ENCODE results near the gene VWA5B1.

VWA5B1 gene

DNA sequence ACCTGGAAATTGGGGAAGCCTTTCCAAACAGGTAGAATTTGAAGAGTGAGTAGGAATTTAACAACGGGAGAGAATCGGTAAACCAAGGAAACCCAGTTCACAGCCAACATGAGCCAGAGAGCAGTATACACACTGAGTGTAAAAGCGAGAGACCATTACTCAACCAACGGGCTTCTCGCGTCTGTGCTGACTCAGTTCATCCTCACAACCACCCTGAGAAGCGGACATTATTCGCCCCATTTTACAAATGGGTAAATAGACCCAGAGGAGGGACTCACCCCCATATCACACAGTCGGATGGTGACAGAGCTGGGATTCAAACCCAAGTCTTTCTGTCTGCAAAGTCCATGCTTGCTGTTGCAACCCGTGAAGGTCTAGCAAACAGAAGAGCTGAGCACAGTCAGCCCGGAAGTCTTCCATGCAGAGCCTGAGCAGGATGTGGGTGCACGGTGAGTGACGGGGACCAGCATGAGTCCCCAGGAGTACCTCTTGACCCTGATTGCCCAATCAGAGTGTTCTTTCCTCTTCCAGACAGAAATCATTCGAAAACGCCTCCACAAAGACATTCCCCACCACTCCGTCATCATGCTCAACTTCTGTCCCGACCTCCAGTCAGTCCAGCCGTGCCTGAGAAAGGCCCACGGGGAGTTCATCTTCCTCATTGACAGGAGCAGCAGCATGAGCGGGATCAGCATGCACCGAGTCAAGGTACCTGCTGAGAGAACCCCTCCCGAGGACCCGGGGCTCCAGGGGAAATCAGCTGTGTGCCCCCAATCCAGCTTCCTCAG lies 32.3 kb downstream of the VWA5B1 start:
- Histone ChIP-seq H3K4me1 (ENCODE audit: control insufficient read depth, insufficient read depth, low read length) (peaks cover 6% of the 10 kb centered on the region), H3K9me3 (ENCODE audit: control insufficient read depth in 2 of 2, low read length in 2 of 2) (no peaks in the 10 kb centered on the region), H3K4me3 (ENCODE audit: low read length in 2 of 2) (no peak overlapping the region), H3K36me3 (ENCODE audit: control insufficient read depth in 2 of 2, insufficient read depth in 2 of 2, low read length in 2 of 2) (no peaks in the 10 kb centered on the region), H3K27ac (ENCODE audit: low read length) (no peak overlapping the region), H3K27me3 (ENCODE audit: control insufficient read depth in 1 of 2, insufficient read depth in 2 of 2, low read length in 2 of 2) (peaks cover 8 to 26% of the 10 kb centered on the region in 2 donors), H3K9ac (ENCODE audit: low read length in 2 of 2) (no peak overlapping the region)

DNA sequence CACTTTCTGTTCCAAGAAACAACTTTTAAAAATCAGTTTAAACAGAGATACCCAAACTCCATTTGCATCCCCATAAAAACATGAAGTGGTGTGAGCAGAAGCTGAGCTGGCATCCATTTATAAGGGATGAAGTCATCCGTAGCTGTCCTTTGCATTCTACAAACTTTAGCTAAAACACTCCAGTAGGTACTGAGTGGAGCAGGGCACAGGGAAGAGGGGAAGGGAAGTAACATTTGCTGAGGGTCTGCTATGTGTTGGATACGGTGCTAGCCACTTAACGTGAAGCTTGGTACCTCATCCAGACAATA lies 32.9 kb downstream of the VWA5B1 start:
- Histone ChIP-seq H3K9me3 (ENCODE audit: control insufficient read depth in 2 of 2, low read length in 2 of 2) (no peaks in the 10 kb centered on the region), H3K36me3 (ENCODE audit: control insufficient read depth in 2 of 2, insufficient read depth in 2 of 2, low read length in 2 of 2) (no peaks in the 10 kb centered on the region), H3K27me3 (ENCODE audit: control insufficient read depth in 1 of 2, insufficient read depth in 2 of 2, low read length in 2 of 2) (peaks cover 8 to 26% of the 10 kb centered on the region in 2 donors), H3K4me1 (ENCODE audit: control insufficient read depth, insufficient read depth, low read length) (peaks cover 6% of the 10 kb centered on the region), H3K27ac (ENCODE audit: low read length) (no peak overlapping the region), H3K9ac (ENCODE audit: low read length in 2 of 2) (no peak overlapping the region), H3K4me3 (ENCODE audit: low read length in 2 of 2) (no peak overlapping the region)

DNA sequence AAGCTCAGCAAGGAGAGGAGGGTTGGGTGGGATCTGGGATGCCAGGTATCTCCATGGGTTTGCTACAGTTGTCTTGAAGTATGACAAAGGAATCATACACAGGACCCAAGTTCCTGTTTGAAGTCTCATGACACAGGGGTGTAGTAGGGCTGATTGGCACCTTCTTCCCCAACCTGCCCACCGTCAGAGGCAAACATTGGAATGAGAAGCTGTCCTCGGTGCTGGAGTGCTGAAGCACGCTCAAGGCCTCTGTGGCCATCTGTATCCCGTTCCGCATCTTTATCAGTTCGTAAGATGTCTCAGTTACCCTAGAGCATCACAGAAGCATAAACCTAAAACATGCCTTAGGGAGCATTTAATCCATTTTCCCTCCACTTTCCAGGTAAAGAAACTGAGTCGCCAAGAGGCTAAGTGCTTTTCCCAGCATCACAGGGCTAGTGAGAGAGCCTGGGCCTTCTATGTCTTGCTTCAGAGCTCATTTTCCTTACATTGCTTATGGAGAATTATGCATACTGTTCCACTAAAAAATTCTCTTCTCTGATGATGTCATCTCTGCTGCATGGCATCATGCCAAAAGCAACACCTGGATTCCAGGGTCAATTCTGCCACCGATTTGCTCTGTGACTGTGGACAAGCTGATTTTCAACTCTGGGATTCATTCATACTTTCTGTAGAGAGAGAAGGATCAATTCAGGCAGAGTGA lies 34.2 kb downstream of the VWA5B1 start:
- Histone ChIP-seq H3K9ac (ENCODE audit: low read length in 2 of 2) (no peak overlapping the region), H3K27me3 (ENCODE audit: control insufficient read depth in 1 of 2, insufficient read depth in 2 of 2, low read length in 2 of 2) (peaks cover 5 to 20% of the 10 kb centered on the region in 2 donors), H3K36me3 (ENCODE audit: control insufficient read depth in 2 of 2, insufficient read depth in 2 of 2, low read length in 2 of 2) (no peaks in the 10 kb centered on the region), H3K4me1 (ENCODE audit: control insufficient read depth, insufficient read depth, low read length) (peaks cover 6% of the 10 kb centered on the region), H3K27ac (ENCODE audit: low read length) (no peak overlapping the region), H3K4me3 (ENCODE audit: low read length in 2 of 2) (no peak overlapping the region), H3K9me3 (ENCODE audit: control insufficient read depth in 2 of 2, low read length in 2 of 2) (no peaks in the 10 kb centered on the region)

DNA sequence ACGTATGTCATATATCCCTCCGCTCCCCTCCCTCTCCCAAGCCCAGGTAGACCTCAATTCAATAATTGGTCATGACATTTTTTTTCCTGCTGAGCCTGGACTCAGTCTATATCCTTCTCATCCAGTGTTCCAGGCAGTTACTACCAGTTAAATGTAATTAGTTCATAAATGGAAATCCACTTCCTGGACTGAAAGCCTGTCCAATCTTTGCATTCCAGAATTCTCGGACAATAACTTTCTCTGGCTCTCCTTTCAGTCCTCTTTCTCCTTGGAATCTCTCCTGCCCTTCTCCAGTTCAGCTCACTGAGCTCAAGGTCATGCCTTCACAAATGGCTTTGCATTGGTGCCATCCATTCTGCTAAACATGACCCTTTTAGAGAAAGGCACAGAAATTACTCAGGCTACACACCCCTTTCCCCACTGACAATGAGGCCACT lies 34.8 kb downstream of the VWA5B1 start:
- H3K4me3 ChIP-seq (ENCODE audit: low read length in 2 of 2): no peak overlapping the region
- no peak overlapping the region for H3K27ac ChIP-seq (ENCODE audit: low read length)
- H3K27me3 ChIP-seq (ENCODE audit: control insufficient read depth in 1 of 2, insufficient read depth in 2 of 2, low read length in 2 of 2): peaks cover 3 to 17% of the 10 kb centered on the region in 2 donors
- peaks cover 6% of the 10 kb centered on the region for H3K4me1 ChIP-seq (ENCODE audit: control insufficient read depth, insufficient read depth, low read length)
- H3K9me3 ChIP-seq (ENCODE audit: control insufficient read depth in 2 of 2, low read length in 2 of 2): no peaks in the 10 kb centered on the region
- no peaks in the 10 kb centered on the region for H3K36me3 ChIP-seq (ENCODE audit: control insufficient read depth in 2 of 2, insufficient read depth in 2 of 2, low read length in 2 of 2)
- H3K9ac ChIP-seq (ENCODE audit: low read length in 2 of 2): no peak overlapping the region

DNA sequence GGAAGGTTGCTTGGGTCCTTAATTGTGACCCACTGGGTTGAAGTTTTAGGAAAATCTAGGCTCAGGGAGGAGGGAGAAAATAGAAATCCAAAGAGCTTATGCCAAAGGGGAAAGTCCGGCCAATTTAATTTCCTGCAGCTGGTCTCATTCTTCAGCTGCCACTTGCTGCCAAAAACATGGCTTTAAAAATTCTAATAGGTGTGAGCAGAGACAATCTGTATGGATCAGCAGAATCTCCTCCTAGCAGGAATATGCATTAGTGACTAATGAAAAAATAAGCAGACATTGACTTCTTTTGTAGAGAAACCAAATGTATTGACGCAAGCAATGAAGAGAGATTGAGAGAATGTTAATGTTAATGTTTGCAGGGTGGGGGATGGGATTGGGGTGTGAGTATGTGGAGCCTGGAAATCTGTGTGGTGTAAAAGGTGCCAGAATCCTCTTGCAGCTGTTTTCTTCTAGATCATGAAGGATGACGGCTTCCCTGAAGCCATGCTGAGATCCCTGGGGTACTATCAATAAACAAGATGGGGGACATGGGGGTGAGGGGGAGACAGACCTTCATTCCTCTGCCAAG lies 35.3 kb downstream of the VWA5B1 start:
- Histone ChIP-seq H3K36me3 (ENCODE audit: control insufficient read depth in 2 of 2, insufficient read depth in 2 of 2, low read length in 2 of 2) (no peaks in the 10 kb centered on the region), H3K9me3 (ENCODE audit: control insufficient read depth in 2 of 2, low read length in 2 of 2) (no peaks in the 10 kb centered on the region), H3K27me3 (ENCODE audit: control insufficient read depth in 1 of 2, insufficient read depth in 2 of 2, low read length in 2 of 2) (peaks cover 3 to 22% of the 10 kb centered on the region in 2 donors), H3K4me3 (ENCODE audit: low read length in 2 of 2) (no peak overlapping the region), H3K9ac (ENCODE audit: low read length in 2 of 2) (no peak overlapping the region), H3K27ac (ENCODE audit: low read length) (no peak overlapping the region), H3K4me1 (ENCODE audit: control insufficient read depth, insufficient read depth, low read length) (peaks cover 6% of the 10 kb centered on the region)

GRCh38 chr1:20327467-20327866 lies 36.8 kb downstream of the VWA5B1 start:
- Histone ChIP-seq H3K27ac (ENCODE audit: low read length) (no peak overlapping the region), H3K9me3 (ENCODE audit: control insufficient read depth in 2 of 2, low read length in 2 of 2) (no peaks in the 10 kb centered on the region), H3K4me1 (ENCODE audit: control insufficient read depth, insufficient read depth, low read length) (peaks cover 3% of the 10 kb centered on the region)

DNA sequence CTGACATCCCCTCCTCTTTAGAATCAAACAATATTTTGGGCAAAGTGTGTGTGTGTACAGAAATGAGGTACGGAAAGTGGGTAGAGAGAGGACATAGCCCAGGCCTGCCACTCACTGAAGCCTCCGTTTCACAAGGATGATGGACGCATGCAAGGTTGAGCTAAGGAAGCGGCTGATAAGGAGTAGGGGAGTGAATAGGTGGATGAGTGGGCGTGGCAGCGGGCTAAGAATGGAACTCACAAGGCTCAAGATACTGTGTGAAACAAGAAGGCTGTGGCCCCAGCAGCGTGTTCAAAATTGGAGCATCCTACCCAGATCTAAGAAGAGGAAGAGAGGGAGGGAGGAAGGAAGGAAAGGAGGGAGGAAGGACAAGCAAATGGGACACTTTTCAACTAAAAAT lies 37.5 kb downstream of the VWA5B1 start:
- H3K9me3 ChIP-seq (ENCODE audit: control insufficient read depth in 2 of 2, low read length in 2 of 2): no peaks in the 10 kb centered on the region
- H3K4me1 ChIP-seq (ENCODE audit: control insufficient read depth, insufficient read depth, low read length): peaks cover 3% of the 10 kb centered on the region
- H3K36me3 ChIP-seq (ENCODE audit: control insufficient read depth in 2 of 2, insufficient read depth in 2 of 2, low read length in 2 of 2): no peaks in the 10 kb centered on the region
- peaks cover 6 to 19% of the 10 kb centered on the region in 2 donors for H3K27me3 ChIP-seq (ENCODE audit: control insufficient read depth in 1 of 2, insufficient read depth in 2 of 2, low read length in 2 of 2)
- no peak overlapping the region for H3K4me3 ChIP-seq (ENCODE audit: low read length in 2 of 2)
- no peak overlapping the region for H3K9ac ChIP-seq (ENCODE audit: low read length in 2 of 2)
- no peak overlapping the region for H3K27ac ChIP-seq (ENCODE audit: low read length)

More at GRCh38 chr1:20327467-20327866, 36.8 kb downstream of the VWA5B1 start:
- peaks cover 6 to 19% of the 10 kb centered on the region in 2 donors for H3K27me3 ChIP-seq (ENCODE audit: control insufficient read depth in 1 of 2, insufficient read depth in 2 of 2, low read length in 2 of 2)
- H3K9ac ChIP-seq (ENCODE audit: low read length in 2 of 2): no peak overlapping the region
- H3K36me3 ChIP-seq (ENCODE audit: control insufficient read depth in 2 of 2, insufficient read depth in 2 of 2, low read length in 2 of 2): no peaks in the 10 kb centered on the region
- H3K4me3 ChIP-seq (ENCODE audit: low read length in 2 of 2): no peak overlapping the region

GRCh38 chr1:20329793-20330542 lies 39.3 kb downstream of the VWA5B1 start:
- H3K4me3 ChIP-seq (ENCODE audit: low read length in 2 of 2): no peak overlapping the region
- H3K27me3 ChIP-seq (ENCODE audit: control insufficient read depth in 1 of 2, insufficient read depth in 2 of 2, low read length in 2 of 2): peaks cover 6 to 15% of the 10 kb centered on the region in 2 donors
- no peaks in the 10 kb centered on the region for H3K36me3 ChIP-seq (ENCODE audit: control insufficient read depth in 2 of 2, insufficient read depth in 2 of 2, low read length in 2 of 2)
- no peak overlapping the region for H3K9ac ChIP-seq (ENCODE audit: low read length in 2 of 2)
- H3K27ac ChIP-seq (ENCODE audit: low read length): no peak overlapping the region
- no peaks in the 10 kb centered on the region for H3K9me3 ChIP-seq (ENCODE audit: control insufficient read depth in 2 of 2, low read length in 2 of 2)
- peaks cover 1% of the 10 kb centered on the region for H3K4me1 ChIP-seq (ENCODE audit: control insufficient read depth, insufficient read depth, low read length)

DNA sequence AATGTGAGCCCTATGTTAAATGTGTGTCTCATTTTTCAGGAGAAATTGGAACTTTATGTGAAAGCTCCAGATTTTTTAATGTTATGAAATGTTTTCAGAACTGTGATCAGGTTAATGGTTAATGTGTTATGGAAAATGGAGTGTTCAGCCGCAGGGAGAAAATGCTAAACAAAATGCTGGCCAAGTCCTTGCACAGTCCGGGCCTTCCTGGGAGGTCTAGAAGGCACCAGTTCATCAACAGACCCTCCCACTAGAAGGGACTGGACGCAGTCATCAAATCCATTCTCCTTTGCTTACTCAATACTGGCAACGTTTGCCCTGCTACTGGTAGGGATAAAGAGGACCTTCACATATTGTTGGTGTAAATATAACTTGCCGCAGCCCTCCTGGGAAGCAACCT lies 43.4 kb downstream of the VWA5B1 start:
- H3K27me3 ChIP-seq (ENCODE audit: control insufficient read depth in 1 of 2, insufficient read depth in 2 of 2, low read length in 2 of 2): peaks cover 10 to 16% of the 10 kb centered on the region in 2 donors
- no peaks in the 10 kb centered on the region for H3K9me3 ChIP-seq (ENCODE audit: control insufficient read depth in 2 of 2, low read length in 2 of 2)
- no peak overlapping the region for H3K27ac ChIP-seq (ENCODE audit: low read length)
- H3K36me3 ChIP-seq (ENCODE audit: control insufficient read depth in 2 of 2, insufficient read depth in 2 of 2, low read length in 2 of 2): no peaks in the 10 kb centered on the region
- H3K4me1 ChIP-seq (ENCODE audit: control insufficient read depth, insufficient read depth, low read length): no peaks in the 10 kb centered on the region
- H3K4me3 ChIP-seq (ENCODE audit: low read length in 2 of 2): no peak overlapping the region
- H3K9ac ChIP-seq (ENCODE audit: low read length in 2 of 2): no peak overlapping the region

DNA sequence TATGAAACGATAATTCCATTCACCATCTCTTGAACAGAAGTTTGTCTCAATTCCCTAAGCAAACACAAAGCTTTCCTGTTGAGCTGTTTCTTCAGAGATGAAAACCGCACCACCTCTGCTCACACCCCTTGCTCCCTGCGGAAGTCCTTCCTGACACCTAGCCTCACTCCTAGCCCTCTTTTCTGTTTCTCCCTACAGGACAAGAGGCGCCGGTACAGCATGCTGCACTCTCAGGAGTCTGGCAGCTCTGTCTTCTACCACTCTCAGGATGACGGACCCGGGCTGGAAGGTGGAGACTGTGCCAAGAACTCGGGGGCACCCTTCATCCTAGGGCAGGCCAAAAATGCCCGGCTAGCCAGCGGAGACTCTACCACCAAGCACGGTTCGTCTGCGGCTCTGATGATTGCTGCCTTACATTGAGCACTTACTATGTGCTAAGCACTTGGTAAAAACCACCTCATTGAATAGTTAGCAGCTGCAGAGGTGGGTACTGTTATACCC lies 45.5 kb downstream of the VWA5B1 start:
- Histone ChIP-seq H3K9ac (ENCODE audit: low read length in 2 of 2) (no peak overlapping the region), H3K27ac (ENCODE audit: low read length) (no peak overlapping the region), H3K36me3 (ENCODE audit: control insufficient read depth in 2 of 2, insufficient read depth in 2 of 2, low read length in 2 of 2) (no peaks in the 10 kb centered on the region), H3K4me1 (ENCODE audit: control insufficient read depth, insufficient read depth, low read length) (no peaks in the 10 kb centered on the region), H3K4me3 (ENCODE audit: low read length in 2 of 2) (no peak overlapping the region), H3K9me3 (ENCODE audit: control insufficient read depth in 2 of 2, low read length in 2 of 2) (no peaks in the 10 kb centered on the region), H3K27me3 (ENCODE audit: control insufficient read depth in 1 of 2, insufficient read depth in 2 of 2, low read length in 2 of 2) (peaks cover 5 to 8% of the 10 kb centered on the region in 2 donors)
